Choroid plexus epithelial cell (primary cell): Measurements from ENCODE around the gene EXOC3L4.
"Not testable (repeated sequence)": the region's sequence is repeated elsewhere in the genome, so short reads cannot be mapped to it uniquely, and the experiment has no call there.

Experiments used
- DNase-seq: peaks from one replicate; pipeline ENCODE4 v3.0.0-alpha.2; 2010; ENCODE audit warnings: low read depth
- H3K4me3 ChIP-seq: 2 replicates; pipeline ENCODE4 v1.5.1; 2011; ENCODE audit warnings: low read depth, mild to moderate bottlenecking, control low read depth, low read length, moderate library complexity
- TF ChIP-seq, protein P1 (sequence below): conservative IDR thresholded peaks from 2 replicates; pipeline ENCODE4 v1.5.1; 2011; ENCODE audit warnings: low read depth, mild to moderate bottlenecking, control low read depth, inconsistent platforms, low read length, moderate library complexity

Gene EXOC3L4

DNA sequence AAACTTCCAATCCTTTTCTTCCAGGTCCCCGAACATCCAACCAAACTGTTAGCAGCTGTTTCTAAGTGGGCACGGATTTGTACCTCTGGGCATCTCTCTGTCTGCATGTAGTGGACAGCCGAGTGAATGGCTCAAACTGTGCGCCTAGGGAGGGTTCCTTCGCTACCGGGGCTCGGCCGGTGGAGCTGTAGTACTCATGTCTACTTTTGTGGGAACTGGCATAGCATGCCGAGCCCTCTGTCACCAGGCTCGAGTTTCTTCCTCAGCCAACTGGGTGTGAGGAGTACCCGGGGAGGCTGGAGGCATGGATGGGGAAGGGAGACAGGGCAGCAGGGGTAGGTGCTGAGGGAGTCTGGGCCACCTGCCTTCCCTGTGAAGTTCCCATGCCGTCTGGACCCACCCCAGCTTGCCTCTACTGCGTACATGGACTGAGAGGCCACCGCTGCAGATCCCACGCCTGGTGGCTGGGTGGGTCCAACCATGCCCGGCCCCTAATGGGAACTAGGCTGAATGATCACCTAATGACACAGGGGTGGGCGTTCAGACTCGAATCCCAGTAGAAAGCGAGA lies 51.7 kb downstream of the EXOC3L4 start:
- DNase-seq = no peak
- H3K4me3 ChIP-seq = no peak overlapping the region
- TF ChIP-seq, protein P1, sequence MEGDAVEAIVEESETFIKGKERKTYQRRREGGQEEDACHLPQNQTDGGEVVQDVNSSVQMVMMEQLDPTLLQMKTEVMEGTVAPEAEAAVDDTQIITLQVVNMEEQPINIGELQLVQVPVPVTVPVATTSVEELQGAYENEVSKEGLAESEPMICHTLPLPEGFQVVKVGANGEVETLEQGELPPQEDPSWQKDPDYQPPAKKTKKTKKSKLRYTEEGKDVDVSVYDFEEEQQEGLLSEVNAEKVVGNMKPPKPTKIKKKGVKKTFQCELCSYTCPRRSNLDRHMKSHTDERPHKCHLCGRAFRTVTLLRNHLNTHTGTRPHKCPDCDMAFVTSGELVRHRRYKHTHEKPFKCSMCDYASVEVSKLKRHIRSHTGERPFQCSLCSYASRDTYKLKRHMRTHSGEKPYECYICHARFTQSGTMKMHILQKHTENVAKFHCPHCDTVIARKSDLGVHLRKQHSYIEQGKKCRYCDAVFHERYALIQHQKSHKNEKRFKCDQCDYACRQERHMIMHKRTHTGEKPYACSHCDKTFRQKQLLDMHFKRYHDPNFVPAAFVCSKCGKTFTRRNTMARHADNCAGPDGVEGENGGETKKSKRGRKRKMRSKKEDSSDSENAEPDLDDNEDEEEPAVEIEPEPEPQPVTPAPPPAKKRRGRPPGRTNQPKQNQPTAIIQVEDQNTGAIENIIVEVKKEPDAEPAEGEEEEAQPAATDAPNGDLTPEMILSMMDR = no peak

- DNase-seq = no peak
- TF ChIP-seq, protein P1 = no peak
- H3K4me3 ChIP-seq = no peak overlapping the region
Measured at GRCh38 chr14:103149351-103150237, 55.1 kb downstream of the EXOC3L4 start.

- DNase-seq = no peak
- TF ChIP-seq, protein P1 = no peak
- no peak overlapping the region for H3K4me3 ChIP-seq
Measured at GRCh38 chr14:103151270-103151945, 56.9 kb downstream of the EXOC3L4 start.

DNA sequence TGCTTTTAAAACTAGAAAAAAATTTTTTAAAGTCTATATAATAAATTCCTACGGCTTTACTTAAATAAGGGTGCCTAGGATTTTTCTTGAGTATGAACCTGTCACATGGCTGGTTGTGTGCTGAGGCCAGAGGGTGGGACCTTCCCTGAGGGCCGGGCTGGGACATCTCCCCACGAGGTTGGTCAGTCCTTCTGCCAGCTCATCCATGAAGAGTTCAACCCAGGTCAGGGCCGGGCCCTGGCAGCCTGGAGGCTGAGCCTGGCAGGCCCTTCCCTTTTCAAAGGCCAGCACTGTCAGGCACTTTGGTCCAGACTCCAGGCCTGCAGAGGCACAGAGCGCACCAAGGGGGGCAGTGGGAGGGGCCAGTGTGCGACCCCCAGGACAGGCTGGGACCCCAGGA lies 60.5 kb downstream of the EXOC3L4 start:
- H3K4me3 ChIP-seq = no peak overlapping the region
- TF ChIP-seq, protein P1 = no peak
- DNase-seq = no peak

DNA sequence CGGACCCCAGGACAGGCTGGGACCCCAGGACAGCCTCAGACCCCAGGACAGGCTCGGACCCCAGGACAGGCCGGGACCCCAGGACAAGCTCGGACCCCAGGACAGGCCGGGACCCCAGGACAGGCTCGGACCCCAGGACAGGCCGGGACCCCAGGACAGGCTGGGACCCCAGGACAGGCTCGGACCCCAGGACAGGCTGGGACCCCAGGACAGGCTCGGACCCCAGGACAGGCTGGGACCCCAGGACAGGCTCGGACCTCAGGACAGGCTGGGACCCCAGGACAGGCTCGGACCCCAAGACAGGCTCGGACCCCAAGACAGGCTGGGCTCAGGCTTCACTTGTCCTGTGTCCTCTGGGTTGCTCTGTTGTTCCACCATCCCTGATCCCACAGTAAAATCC lies 60.9 kb downstream of the EXOC3L4 start:
- H3K4me3 ChIP-seq, DNase-seq: not testable (repeated sequence)

DNA sequence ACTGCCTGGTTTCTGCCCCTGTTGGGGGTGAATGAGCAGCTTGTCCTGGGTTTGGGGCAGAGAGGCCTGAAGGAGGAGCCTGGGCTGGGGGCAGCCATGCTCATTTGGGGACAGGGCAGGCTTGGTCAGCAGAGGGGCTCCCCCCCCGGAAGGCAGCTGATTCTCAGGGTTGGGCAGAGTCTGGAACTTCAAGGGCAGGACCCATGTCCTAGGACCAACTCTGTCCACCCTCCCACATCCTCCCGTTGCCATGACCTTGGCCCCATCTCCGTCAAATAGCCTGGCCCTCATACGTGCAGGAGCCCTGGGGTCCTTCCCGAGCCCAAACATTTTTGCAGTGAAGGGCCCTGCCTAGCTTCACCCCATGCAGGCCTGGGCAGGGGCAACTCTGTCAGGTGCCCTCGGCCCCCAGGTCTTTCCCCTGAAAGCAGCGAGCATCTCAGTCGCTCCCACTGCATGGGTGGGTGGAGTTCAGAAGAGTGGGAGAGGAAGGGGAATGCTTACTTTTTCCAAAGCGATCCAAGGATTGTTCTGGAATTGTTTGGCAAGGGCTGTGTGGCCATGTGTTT lies 61.4 kb downstream of the EXOC3L4 start:
- no peak overlapping the region for H3K4me3 ChIP-seq
- TF ChIP-seq, protein P1 = no peak
- DNase-seq = no peak
